ENCODE results near the gene DNAJC4. TPM values are rescaled to one million over a fixed set of nuclear protein-coding genes. Genes with fewer than 3 reads are reported as not detected.

The DNAJC4 gene
- total and polyA plus RNA-seq, 2 experiments from 2014 or later: 11.0 to 34.7 TPM

GRCh38 chr11:64207256-64208085 is 22.9 kb upstream of the DNAJC4 start:
- WGBS, 2 experiments (ENCODE audit: low coverage in 1 of 2, low lambda C conversion rate in 2 of 2, missing lambda C conversion rate in 2 of 2): 41 to 43% methylated on average over 25 to 30 of the region's 30 CpGs
- no peaks in the 10 kb centered on the region for H3K9me3 ChIP-seq (ENCODE audit: low read depth)
- H3K4me3 ChIP-seq: peak overlapping the region; percentile 36; the same call in 1 of the 2 replicates
- peaks cover 6% of the 10 kb centered on the region for H3F3A ChIP-seq (ENCODE audit: insufficient read depth)
- H3K4me1 ChIP-seq (ENCODE audit: insufficient read depth): peaks cover 13% of the 10 kb centered on the region
- in situ Hi-C loops (cut with MboI): no loop called here
- peak overlapping the region; percentile 45 for H3K4me2 ChIP-seq (ENCODE audit: unreplicated experiment)
- no peaks in the 10 kb centered on the region for H3K9me2 ChIP-seq (ENCODE audit: insufficient read depth)
- DNase-seq: peak; percentile 90
- no peaks in the 10 kb centered on the region for H4K20me1 ChIP-seq (ENCODE audit: insufficient read depth)
- H3K79me2 ChIP-seq (ENCODE audit: insufficient read depth): no peaks in the 10 kb centered on the region
- H3K9ac ChIP-seq: peak overlapping the region; percentile 70
- H3K36me3 ChIP-seq (ENCODE audit: low read depth): no peaks in the 10 kb centered on the region
- peak overlapping the region; percentile 49 for H2AFZ ChIP-seq
- peak overlapping the region; percentile 59 for H3K27ac ChIP-seq
- H3K27me3 ChIP-seq (replicated peaks; ENCODE audit: insufficient read depth): no peaks in the 10 kb centered on the region
- no peak for TF ChIP-seq EZH2 (IDR thresholded peaks at IDR 0.05; ENCODE audit: insufficient read depth, poor library complexity, severe bottlenecking)
- TF ChIP-seq EZH2phosphoT487 (IDR thresholded peaks at IDR 0.05; ENCODE audit: insufficient read depth, low read depth): no peak

- Histone ChIP-seq H3K9me2 (ENCODE audit: insufficient read depth) (no peaks in the 10 kb centered on the region), H3K9ac (peak overlapping the region; percentile 70), H3F3A (ENCODE audit: insufficient read depth) (peaks cover 3% of the 10 kb centered on the region; the same call in 1 of the 2 replicates), H2AFZ (peak overlapping the region; percentile 49), H3K36me3 (ENCODE audit: low read depth) (no peaks in the 10 kb centered on the region), H3K4me2 (ENCODE audit: unreplicated experiment) (peak overlapping the region; percentile 45), H3K27ac (peak overlapping the region; percentile 59), H3K79me2 (ENCODE audit: insufficient read depth) (no peaks in the 10 kb centered on the region), H4K20me1 (ENCODE audit: insufficient read depth) (no peaks in the 10 kb centered on the region), H3K4me3 (no peak overlapping the region), H3K27me3 (replicated peaks; ENCODE audit: insufficient read depth) (no peaks in the 10 kb centered on the region), H3K9me3 (ENCODE audit: low read depth) (no peaks in the 10 kb centered on the region), H3K4me1 (ENCODE audit: insufficient read depth) (peaks cover 13% of the 10 kb centered on the region)
- in situ Hi-C loops (cut with MboI): no loop called here
- WGBS, 2 experiments (ENCODE audit: low coverage in 1 of 2, low lambda C conversion rate in 2 of 2, missing lambda C conversion rate in 2 of 2): 71 to 84% methylated on average over 18 to 23 of the region's 23 CpGs
- DNase-seq: no peak
- no peak for TF ChIP-seq EZH2phosphoT487 (IDR thresholded peaks at IDR 0.05; ENCODE audit: insufficient read depth, low read depth)
- TF ChIP-seq EZH2 (IDR thresholded peaks at IDR 0.05; ENCODE audit: insufficient read depth, poor library complexity, severe bottlenecking): no peak
These were observed 22.1 kb upstream of the DNAJC4 start for GRCh38 chr11:64208086-64208795.

- no peak overlapping the region for H3K9ac ChIP-seq
- peaks cover 8% of the 10 kb centered on the region for H3F3A ChIP-seq (ENCODE audit: insufficient read depth)
- H3K4me2 ChIP-seq (ENCODE audit: unreplicated experiment): no peak overlapping the region
- no peaks in the 10 kb centered on the region for H3K79me2 ChIP-seq (ENCODE audit: insufficient read depth)
- 86 to 87% methylated on average over 18 of the region's 18 CpGs for whole genome bisulfite sequencing, 2 experiments (ENCODE audit: low coverage in 1 of 2, low lambda C conversion rate in 2 of 2, missing lambda C conversion rate in 2 of 2)
- H3K27ac ChIP-seq: no peak overlapping the region
- DNase-seq: no peak
- in situ Hi-C loops (cut with MboI): no loop called here
- H3K9me3 ChIP-seq (ENCODE audit: low read depth): no peaks in the 10 kb centered on the region
- no peaks in the 10 kb centered on the region for H3K9me2 ChIP-seq (ENCODE audit: insufficient read depth)
- H3K4me1 ChIP-seq (ENCODE audit: insufficient read depth): peaks cover 13% of the 10 kb centered on the region
- no peak overlapping the region for H3K4me3 ChIP-seq
- H3K27me3 ChIP-seq (replicated peaks; ENCODE audit: insufficient read depth): no peaks in the 10 kb centered on the region
- H4K20me1 ChIP-seq (ENCODE audit: insufficient read depth): no peaks in the 10 kb centered on the region
- H2AFZ ChIP-seq: no peak overlapping the region
- TF ChIP-seq EZH2phosphoT487 (IDR thresholded peaks at IDR 0.05; ENCODE audit: insufficient read depth, low read depth) (no peak), EZH2 (IDR thresholded peaks at IDR 0.05; ENCODE audit: insufficient read depth, poor library complexity, severe bottlenecking) (no peak)
- no peaks in the 10 kb centered on the region for H3K36me3 ChIP-seq (ENCODE audit: low read depth)
These were observed 21.4 kb upstream of the DNAJC4 start for GRCh38 chr11:64208796-64209562.

GRCh38 chr11:64209563-64209843 is 20.8 kb upstream of the DNAJC4 start:
- no peaks in the 10 kb centered on the region for H3K9me3 ChIP-seq (ENCODE audit: low read depth)
- no peak for TF ChIP-seq EZH2phosphoT487 (IDR thresholded peaks at IDR 0.05; ENCODE audit: insufficient read depth, low read depth)
- no peak overlapping the region for H3K4me2 ChIP-seq (ENCODE audit: unreplicated experiment)
- H3K79me2 ChIP-seq (ENCODE audit: insufficient read depth): no peaks in the 10 kb centered on the region
- H3K27ac ChIP-seq: no peak overlapping the region
- no peaks in the 10 kb centered on the region for H3K36me3 ChIP-seq (ENCODE audit: low read depth)
- no peak overlapping the region for H3K4me3 ChIP-seq
- H3F3A ChIP-seq (ENCODE audit: insufficient read depth): peaks cover 13% of the 10 kb centered on the region
- in situ Hi-C loops (cut with MboI): no loop called here
- H4K20me1 ChIP-seq (ENCODE audit: insufficient read depth): no peaks in the 10 kb centered on the region
- H3K4me1 ChIP-seq (ENCODE audit: insufficient read depth): peaks cover 10% of the 10 kb centered on the region
- H3K9ac ChIP-seq: no peak overlapping the region
- H3K9me2 ChIP-seq (ENCODE audit: insufficient read depth): no peaks in the 10 kb centered on the region
- 94 to 100% methylated on average over 6 to 8 of the region's 8 CpGs for WGBS, 2 experiments (ENCODE audit: low coverage in 1 of 2, low lambda C conversion rate in 2 of 2, missing lambda C conversion rate in 2 of 2)
- H3K27me3 ChIP-seq (replicated peaks; ENCODE audit: insufficient read depth): no peaks in the 10 kb centered on the region
- no peak overlapping the region for H2AFZ ChIP-seq
- DNase-seq: no peak
